HepG2 (cell line): ENCODE data around the gene PEX10. TPM values are rescaled to one million over a fixed set of nuclear protein-coding genes. Genes with fewer than 3 reads are reported as not detected.

ENCODE experiments used
- CBX1 ChIP-seq: IDR thresholded peaks from one replicate; pipeline ENCODE4 v1.6.1; 2016; ENCODE audit warnings: antibody characterized with exemption, low read depth
- ETV6 ChIP-seq: sonication (generic); formaldehyde crosslinking; conservative IDR thresholded peaks from 2 replicates; pipeline ENCODE4 v1.4.0; 2020; ENCODE audit warnings: missing genetic modification reagents
- ISL2 ChIP-seq: sonication (generic); formaldehyde crosslinking; IDR thresholded peaks from 2 replicates; pipeline ENCODE4 v1.5.0; 2020; ENCODE audit warnings: missing genetic modification reagents
- NAIF1 ChIP-seq: sonication (generic); formaldehyde crosslinking; IDR thresholded peaks from 2 replicates; pipeline ENCODE4 v1.5.0; 2020; ENCODE audit warnings: mild to moderate bottlenecking, missing genetic modification reagents, borderline replicate concordance
- SP5 ChIP-seq: IDR thresholded peaks from 2 replicates; pipeline ENCODE4 v1.6.1; 2016; ENCODE audit warnings: low read depth, borderline replicate concordance
- TSC22D2 ChIP-seq: sonication (generic); formaldehyde crosslinking; IDR thresholded peaks from 2 replicates; pipeline ENCODE4 v1.5.1; 2020; ENCODE audit warnings: missing genetic modification reagents, mild to moderate bottlenecking, borderline replicate concordance
- ZNF317 ChIP-seq: sonication (generic); formaldehyde crosslinking; IDR thresholded peaks from 2 replicates; pipeline ENCODE4 v1.5.0; 2020; ENCODE audit warnings: mild to moderate bottlenecking, missing genetic modification reagents
- ZNF331 ChIP-seq: sonication (generic); formaldehyde crosslinking; IDR thresholded peaks from 2 replicates; pipeline ENCODE4 v1.4.0; 2020; ENCODE audit warnings: missing genetic modification reagents
- ZNF34 ChIP-seq: sonication (generic); formaldehyde crosslinking; IDR thresholded peaks from 2 replicates; pipeline ENCODE4 v1.4.0; 2020; ENCODE audit warnings: mild to moderate bottlenecking, missing genetic modification reagents, borderline replicate concordance
- ZNF431 ChIP-seq: sonication (generic); formaldehyde crosslinking; IDR thresholded peaks from 2 replicates; pipeline ENCODE4 v1.9.0; 2022; ENCODE audit warnings: missing genetic modification reagents, low read depth, mild to moderate bottlenecking, borderline replicate concordance
- ZNF562 ChIP-seq: sonication (generic); formaldehyde crosslinking; IDR thresholded peaks from 2 replicates; pipeline ENCODE4 v1.8.0; 2022; ENCODE audit warnings: missing genetic modification reagents, borderline replicate concordance
- ZNF672 ChIP-seq: sonication (generic); formaldehyde crosslinking; IDR thresholded peaks from 2 replicates; pipeline ENCODE4 v1.8.1; 2022; ENCODE audit warnings: missing genetic modification reagents
- polyA plus RNA-seq, 8 experiments: library from polyadenylated mRNA; depleted of rRNA in 3 of 8; stranded (reverse) in 7 of 8; unstranded in 1 of 8; fragments of >200 nt; fragmentation: Illumina TruSeq in 4 of 8; extraction: Trizol in 4 of 8; gene quantifications; 2 replicates each; pipeline versions ENCODE4 v1.2.1 to v1.2.3, GENCODE V29; 2011 to 2016; ENCODE audit warnings: low read depth in 4 of 8, missing spikeins in 1 of 8, mixed read lengths in 1 of 8; ENCODE audit not compliant: insufficient read depth in 1 of 8
- total RNA-seq, 5 experiments: library from RNA; depleted of rRNA; stranded (reverse); fragments of >200 nt; fragmentation: Illumina TruSeq; extraction: Trizol; gene quantifications; 2 replicates each; pipeline ENCODE4 v1.2.3, GENCODE V29; 2016; ENCODE audit warnings: low read depth in 1 of 5
- TF ChIP-seq, protein P1 (sequence below): sonication (generic); formaldehyde crosslinking; IDR thresholded peaks from 2 replicates; pipeline ENCODE4 v1.5.0; 2020; ENCODE audit warnings: missing genetic modification reagents
- TF ChIP-seq, protein P2 (sequence below): sonication (generic); formaldehyde crosslinking; IDR thresholded peaks from 2 replicates; pipeline ENCODE4 v1.4.0; 2020; ENCODE audit warnings: mild to moderate bottlenecking, missing genetic modification reagents
- TF ChIP-seq, protein P3 (sequence below): sonication (generic); formaldehyde crosslinking; IDR thresholded peaks from 2 replicates; pipeline ENCODE4 v1.8.1; 2022; ENCODE audit warnings: low read depth, mild to moderate bottlenecking, missing genetic modification reagents
- TF ChIP-seq, protein P4 (sequence below): sonication (generic); formaldehyde crosslinking; IDR thresholded peaks from 2 replicates; pipeline ENCODE4 v1.5.0; 2020; ENCODE audit warnings: mild to moderate bottlenecking, missing genetic modification reagents
- TF ChIP-seq, protein P5 (sequence below): sonication (generic); formaldehyde crosslinking; IDR thresholded peaks from 2 replicates; pipeline ENCODE4 v1.8.1; 2023; ENCODE audit warnings: mild to moderate bottlenecking, moderate library complexity, missing genetic modification reagents
- TF ChIP-seq, protein P6 (sequence below): sonication (generic); formaldehyde crosslinking; IDR thresholded peaks from 2 replicates; pipeline ENCODE4 v1.5.0; 2020; ENCODE audit warnings: missing genetic modification reagents
- TF ChIP-seq, protein P7 (sequence below): sonication (generic); formaldehyde crosslinking; IDR thresholded peaks from 2 replicates; pipeline ENCODE4 v1.9.0; 2021; ENCODE audit warnings: missing genetic modification reagents, borderline replicate concordance

Gene PEX10
- total and polyA plus RNA-seq, 2 of the 13 experiments (the other 11 are each of a cell fraction or from before 2014, with no cell fraction given): 16.1 to 39.6 TPM

DNA sequence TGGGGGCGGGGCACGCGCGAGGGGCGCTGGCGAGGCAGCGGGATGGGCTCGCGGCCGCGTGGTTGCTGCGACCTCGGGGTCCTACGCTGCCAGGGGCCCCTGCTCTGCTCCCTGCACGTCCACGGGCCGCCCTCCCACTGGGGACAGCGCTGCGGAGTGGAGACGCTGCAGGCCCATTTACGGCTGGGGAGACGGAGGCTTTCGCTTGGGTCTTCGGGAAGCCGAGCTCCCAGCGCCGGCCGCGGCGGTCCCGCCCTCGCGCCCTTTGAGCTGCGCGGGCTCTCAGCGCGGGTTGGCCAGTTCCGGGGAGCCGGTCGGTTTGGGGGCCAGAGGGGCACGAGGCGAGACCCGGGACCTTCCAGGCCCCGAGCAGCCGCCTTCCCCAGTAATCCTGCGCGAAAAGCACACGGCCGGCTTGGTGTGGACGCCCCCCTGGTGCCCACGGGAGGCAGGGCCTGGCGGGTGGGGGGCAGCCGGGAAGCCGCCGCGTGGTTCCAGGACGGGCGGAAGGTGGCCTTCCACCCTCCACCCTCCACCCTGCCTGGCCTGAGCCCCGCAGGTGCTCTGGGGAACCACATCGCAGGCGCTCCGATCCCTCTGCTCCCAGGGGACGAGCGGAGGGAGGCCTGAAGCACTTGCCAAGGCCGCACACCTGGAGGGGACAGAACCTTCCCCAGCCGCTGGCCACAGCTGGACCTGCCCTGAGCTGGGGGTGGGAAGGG lies 570 bp upstream of the PEX10 start (continued):
- TF ChIP-seq, protein P1, sequence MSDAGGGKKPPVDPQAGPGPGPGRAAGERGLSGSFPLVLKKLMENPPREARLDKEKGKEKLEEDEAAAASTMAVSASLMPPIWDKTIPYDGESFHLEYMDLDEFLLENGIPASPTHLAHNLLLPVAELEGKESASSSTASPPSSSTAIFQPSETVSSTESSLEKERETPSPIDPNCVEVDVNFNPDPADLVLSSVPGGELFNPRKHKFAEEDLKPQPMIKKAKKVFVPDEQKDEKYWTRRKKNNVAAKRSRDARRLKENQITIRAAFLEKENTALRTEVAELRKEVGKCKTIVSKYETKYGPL (CRISPR knock-in tag): peak; percentile 46; the same call in 1 of the 2 replicates
- TF ChIP-seq ZNF317 (CRISPR knock-in tag) (no peak), ZNF562 (no peak), TSC22D2 (CRISPR knock-in tag) (no peak), NAIF1 (CRISPR knock-in tag) (peak; percentile 50; the same call in 1 of the 2 replicates), SP5 (peak; percentile 67), ETV6 (peak; percentile 37; the same call in 1 of the 2 replicates), ZNF672 (CRISPR knock-in tag) (no peak), ZNF431 (peak; percentile 74; the same call in 1 of the 2 replicates), CBX1 (peak; percentile 35), ZNF331 (CRISPR knock-in tag) (no peak), ZNF34 (CRISPR knock-in tag) (no peak), ISL2 (CRISPR knock-in tag) (no peak)
- TF ChIP-seq, protein P2, sequence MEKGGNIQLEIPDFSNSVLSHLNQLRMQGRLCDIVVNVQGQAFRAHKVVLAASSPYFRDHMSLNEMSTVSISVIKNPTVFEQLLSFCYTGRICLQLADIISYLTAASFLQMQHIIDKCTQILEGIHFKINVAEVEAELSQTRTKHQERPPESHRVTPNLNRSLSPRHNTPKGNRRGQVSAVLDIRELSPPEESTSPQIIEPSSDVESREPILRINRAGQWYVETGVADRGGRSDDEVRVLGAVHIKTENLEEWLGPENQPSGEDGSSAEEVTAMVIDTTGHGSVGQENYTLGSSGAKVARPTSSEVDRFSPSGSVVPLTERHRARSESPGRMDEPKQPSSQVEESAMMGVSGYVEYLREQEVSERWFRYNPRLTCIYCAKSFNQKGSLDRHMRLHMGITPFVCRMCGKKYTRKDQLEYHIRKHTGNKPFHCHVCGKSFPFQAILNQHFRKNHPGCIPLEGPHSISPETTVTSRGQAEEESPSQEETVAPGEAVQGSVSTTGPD (CRISPR knock-in tag): no peak
- TF ChIP-seq, protein P3, sequence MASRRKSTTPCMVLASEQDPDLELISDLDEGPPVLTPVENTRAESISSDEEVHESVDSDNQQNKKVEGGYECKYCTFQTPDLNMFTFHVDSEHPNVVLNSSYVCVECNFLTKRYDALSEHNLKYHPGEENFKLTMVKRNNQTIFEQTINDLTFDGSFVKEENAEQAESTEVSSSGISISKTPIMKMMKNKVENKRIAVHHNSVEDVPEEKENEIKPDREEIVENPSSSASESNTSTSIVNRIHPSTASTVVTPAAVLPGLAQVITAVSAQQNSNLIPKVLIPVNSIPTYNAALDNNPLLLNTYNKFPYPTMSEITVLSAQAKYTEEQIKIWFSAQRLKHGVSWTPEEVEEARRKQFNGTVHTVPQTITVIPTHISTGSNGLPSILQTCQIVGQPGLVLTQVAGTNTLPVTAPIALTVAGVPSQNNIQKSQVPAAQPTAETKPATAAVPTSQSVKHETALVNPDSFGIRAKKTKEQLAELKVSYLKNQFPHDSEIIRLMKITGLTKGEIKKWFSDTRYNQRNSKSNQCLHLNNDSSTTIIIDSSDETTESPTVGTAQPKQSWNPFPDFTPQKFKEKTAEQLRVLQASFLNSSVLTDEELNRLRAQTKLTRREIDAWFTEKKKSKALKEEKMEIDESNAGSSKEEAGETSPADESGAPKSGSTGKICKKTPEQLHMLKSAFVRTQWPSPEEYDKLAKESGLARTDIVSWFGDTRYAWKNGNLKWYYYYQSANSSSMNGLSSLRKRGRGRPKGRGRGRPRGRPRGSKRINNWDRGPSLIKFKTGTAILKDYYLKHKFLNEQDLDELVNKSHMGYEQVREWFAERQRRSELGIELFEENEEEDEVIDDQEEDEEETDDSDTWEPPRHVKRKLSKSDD (CRISPR knock-in tag): no peak; the same call in 1 of the 2 replicates
- TF ChIP-seq, protein P4, sequence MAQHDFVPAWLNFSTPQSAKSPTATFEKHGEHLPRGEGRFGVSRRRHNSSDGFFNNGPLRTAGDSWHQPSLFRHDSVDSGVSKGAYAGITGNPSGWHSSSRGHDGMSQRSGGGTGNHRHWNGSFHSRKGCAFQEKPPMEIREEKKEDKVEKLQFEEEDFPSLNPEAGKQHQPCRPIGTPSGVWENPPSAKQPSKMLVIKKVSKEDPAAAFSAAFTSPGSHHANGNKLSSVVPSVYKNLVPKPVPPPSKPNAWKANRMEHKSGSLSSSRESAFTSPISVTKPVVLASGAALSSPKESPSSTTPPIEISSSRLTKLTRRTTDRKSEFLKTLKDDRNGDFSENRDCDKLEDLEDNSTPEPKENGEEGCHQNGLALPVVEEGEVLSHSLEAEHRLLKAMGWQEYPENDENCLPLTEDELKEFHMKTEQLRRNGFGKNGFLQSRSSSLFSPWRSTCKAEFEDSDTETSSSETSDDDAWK: no peak
- TF ChIP-seq, protein P5, sequence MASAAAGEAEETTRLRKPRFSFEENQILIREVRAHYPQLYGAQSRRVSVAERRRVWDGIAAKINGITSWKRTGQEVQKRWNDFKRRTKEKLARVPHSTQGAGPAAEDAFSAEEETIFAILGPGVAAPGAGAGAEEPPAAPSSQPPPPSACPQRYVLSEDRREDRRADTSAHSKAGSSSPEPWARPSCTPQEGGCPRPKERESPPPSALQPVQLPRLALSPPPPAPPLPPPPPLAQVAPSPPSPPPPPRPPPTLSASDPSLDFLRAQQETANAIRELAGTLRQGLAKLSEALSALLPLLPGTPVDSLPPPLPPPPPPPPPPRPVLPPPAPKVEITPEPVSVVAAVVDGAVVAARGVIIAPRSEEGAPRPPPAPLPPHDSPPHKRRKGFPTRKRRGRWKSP (CRISPR knock-in tag): peak; percentile 83
- TF ChIP-seq, protein P6, sequence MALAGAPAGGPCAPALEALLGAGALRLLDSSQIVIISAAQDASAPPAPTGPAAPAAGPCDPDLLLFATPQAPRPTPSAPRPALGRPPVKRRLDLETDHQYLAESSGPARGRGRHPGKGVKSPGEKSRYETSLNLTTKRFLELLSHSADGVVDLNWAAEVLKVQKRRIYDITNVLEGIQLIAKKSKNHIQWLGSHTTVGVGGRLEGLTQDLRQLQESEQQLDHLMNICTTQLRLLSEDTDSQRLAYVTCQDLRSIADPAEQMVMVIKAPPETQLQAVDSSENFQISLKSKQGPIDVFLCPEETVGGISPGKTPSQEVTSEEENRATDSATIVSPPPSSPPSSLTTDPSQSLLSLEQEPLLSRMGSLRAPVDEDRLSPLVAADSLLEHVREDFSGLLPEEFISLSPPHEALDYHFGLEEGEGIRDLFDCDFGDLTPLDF (CRISPR knock-in tag): peak; percentile 91
- TF ChIP-seq, protein P7, sequence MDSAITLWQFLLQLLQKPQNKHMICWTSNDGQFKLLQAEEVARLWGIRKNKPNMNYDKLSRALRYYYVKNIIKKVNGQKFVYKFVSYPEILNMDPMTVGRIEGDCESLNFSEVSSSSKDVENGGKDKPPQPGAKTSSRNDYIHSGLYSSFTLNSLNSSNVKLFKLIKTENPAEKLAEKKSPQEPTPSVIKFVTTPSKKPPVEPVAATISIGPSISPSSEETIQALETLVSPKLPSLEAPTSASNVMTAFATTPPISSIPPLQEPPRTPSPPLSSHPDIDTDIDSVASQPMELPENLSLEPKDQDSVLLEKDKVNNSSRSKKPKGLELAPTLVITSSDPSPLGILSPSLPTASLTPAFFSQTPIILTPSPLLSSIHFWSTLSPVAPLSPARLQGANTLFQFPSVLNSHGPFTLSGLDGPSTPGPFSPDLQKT (CRISPR knock-in tag): no peak
